Kidney (tissue), 2 donors: ENCODE results near the gene TMEM74B. TPM values are rescaled to one million over a fixed set of nuclear protein-coding genes. Genes with fewer than 3 reads are reported as not detected.

Experiments used
- polyA plus RNA-seq: library from polyadenylated mRNA; stranded (reverse); fragments of 350-450 nt; fragmentation: Illumina TruSeq; extraction: RNeasy Lipid Tissue Mini Kit (QIAGEN cat#74804); gene quantifications from one replicate; pipeline ENCODE4 v1.2.3, GENCODE V29; 2014; ENCODE audit warnings: low read depth, low replicate concordance; ENCODE audit not compliant: insufficient read depth
- total RNA-seq: library from RNA; stranded (reverse); fragmentation: NEBNext Ultra II Directional; extraction: Animal tissue kit (Norgen Biotek cat#: 25700); gene quantifications from one replicate; pipeline ENCODE4 v1.2.1, GENCODE V29; 2021
- donor health status: DM: yes; HTN: yes; CAD: no.

TMEM74B gene
- total and polyA plus RNA-seq, 2 donors from 2014 or later, result 0.54 to 1.6 TPM

Other genes with a start within 250 kb of the TMEM74B start
- gene RSPO4, start 182.7 kb downstream of the TMEM74B start, total RNA-seq, result 0.13 TPM
- 0.45 TPM for gene RSPO4, start 182.7 kb downstream of the TMEM74B start, polyA plus RNA-seq
- 135 TPM for gene PSMF1, start 66.4 kb downstream of the TMEM74B start, total RNA-seq
- 93.2 TPM for gene PSMF1, start 66.4 kb downstream of the TMEM74B start, polyA plus RNA-seq
- 0.16 TPM for gene C20orf202, start 18.5 kb upstream of the TMEM74B start, total RNA-seq
- gene C20orf202, start 18.5 kb upstream of the TMEM74B start, polyA plus RNA-seq, result 0.73 TPM
- gene RAD21L1, start 41.1 kb upstream of the TMEM74B start, total RNA-seq, result not detected
- gene RAD21L1, start 41.1 kb upstream of the TMEM74B start, polyA plus RNA-seq, result not detected
- 3.1 TPM for gene SNPH, start 81.3 kb upstream of the TMEM74B start, total RNA-seq
- 3.1 TPM for gene SNPH, start 81.3 kb upstream of the TMEM74B start, polyA plus RNA-seq
- gene SDCBP2, start 144.2 kb upstream of the TMEM74B start, total RNA-seq, result 18.3 TPM
- 10.3 TPM for gene SDCBP2, start 144.2 kb upstream of the TMEM74B start, polyA plus RNA-seq
- 220 TPM for gene FKBP1A, start 208.1 kb upstream of the TMEM74B start, total RNA-seq
- 260 TPM for gene FKBP1A, start 208.1 kb upstream of the TMEM74B start, polyA plus RNA-seq